Muscle layer of colon (tissue), 2 donors: ENCODE results near the gene ERI3.

Source experiments
- H3K27ac ChIP-seq: one replicate; pipeline ENCODE4 v1.7.0; 2013; ENCODE audit warnings: low read depth, mild to moderate bottlenecking, low read length, moderate library complexity
- H3K27me3 ChIP-seq, 2 donors: one replicate each; pipeline ENCODE4 v1.7.0; 2013; ENCODE audit warnings: low read length in 2 of 2, mild to moderate bottlenecking in 2 of 2; ENCODE audit not compliant: insufficient read depth in 2 of 2, control insufficient read depth in 1 of 2
- H3K36me3 ChIP-seq: one replicate; pipeline ENCODE4 v1.7.0; 2013; ENCODE audit warnings: mild to moderate bottlenecking, low read length; ENCODE audit not compliant: insufficient read depth
- H3K4me1 ChIP-seq: one replicate; pipeline ENCODE4 v1.7.0; 2013; ENCODE audit warnings: mild to moderate bottlenecking, low read length; ENCODE audit not compliant: insufficient read depth
- H3K4me3 ChIP-seq, 2 donors: one replicate each; pipeline ENCODE4 v1.7.0; 2013; ENCODE audit warnings: low read length in 2 of 2, low read depth in 1 of 2, mild to moderate bottlenecking in 1 of 2, moderate library complexity in 1 of 2
- H3K9ac ChIP-seq: one replicate; pipeline ENCODE4 v1.7.0; 2013; ENCODE audit warnings: low read length
- H3K9me3 ChIP-seq: one replicate; pipeline ENCODE4 v1.7.0; 2013; ENCODE audit warnings: mild to moderate bottlenecking, low read length
- donor health status: abdominal sarcoma.
- donor health status: Adenocarcinoma of cecum.

The ERI3 gene

GRCh38 chr1:44239961-44240371, 115.1 kb downstream of the ERI3 start:
- H3K9me3 ChIP-seq: no peaks in the 10 kb centered on the region
- H3K4me3 ChIP-seq: no peak overlapping the region
- peak overlapping the region; percentile 59 for H3K9ac ChIP-seq
- H3K27me3 ChIP-seq: no peaks in the 10 kb centered on the region
- H3K36me3 ChIP-seq: peaks cover 12% of the 10 kb centered on the region
- peak overlapping the region; percentile 86 for H3K27ac ChIP-seq
- H3K4me1 ChIP-seq: peaks cover 43% of the 10 kb centered on the region

- peak overlapping the region; percentile 86 for H3K27ac ChIP-seq
- peaks cover 43% of the 10 kb centered on the region for H3K4me1 ChIP-seq
- H3K9me3 ChIP-seq: no peaks in the 10 kb centered on the region
- peaks cover 12% of the 10 kb centered on the region for H3K36me3 ChIP-seq
- H3K4me3 ChIP-seq: no peak overlapping the region
- no peak overlapping the region for H3K9ac ChIP-seq
- H3K27me3 ChIP-seq: no peaks in the 10 kb centered on the region
Observed at GRCh38 chr1:44239331-44239960, 115.6 kb downstream of the ERI3 start.

GRCh38 chr1:44238660-44239059, 116.4 kb downstream of the ERI3 start:
- Histone ChIP-seq H3K4me3 (no peak overlapping the region), H3K9me3 (no peaks in the 10 kb centered on the region), H3K36me3 (peaks cover 7% of the 10 kb centered on the region), H3K4me1 (peaks cover 43% of the 10 kb centered on the region), H3K27me3 (no peaks in the 10 kb centered on the region), H3K27ac (peak overlapping the region; percentile 86), H3K9ac (peak overlapping the region; percentile 21)

DNA sequence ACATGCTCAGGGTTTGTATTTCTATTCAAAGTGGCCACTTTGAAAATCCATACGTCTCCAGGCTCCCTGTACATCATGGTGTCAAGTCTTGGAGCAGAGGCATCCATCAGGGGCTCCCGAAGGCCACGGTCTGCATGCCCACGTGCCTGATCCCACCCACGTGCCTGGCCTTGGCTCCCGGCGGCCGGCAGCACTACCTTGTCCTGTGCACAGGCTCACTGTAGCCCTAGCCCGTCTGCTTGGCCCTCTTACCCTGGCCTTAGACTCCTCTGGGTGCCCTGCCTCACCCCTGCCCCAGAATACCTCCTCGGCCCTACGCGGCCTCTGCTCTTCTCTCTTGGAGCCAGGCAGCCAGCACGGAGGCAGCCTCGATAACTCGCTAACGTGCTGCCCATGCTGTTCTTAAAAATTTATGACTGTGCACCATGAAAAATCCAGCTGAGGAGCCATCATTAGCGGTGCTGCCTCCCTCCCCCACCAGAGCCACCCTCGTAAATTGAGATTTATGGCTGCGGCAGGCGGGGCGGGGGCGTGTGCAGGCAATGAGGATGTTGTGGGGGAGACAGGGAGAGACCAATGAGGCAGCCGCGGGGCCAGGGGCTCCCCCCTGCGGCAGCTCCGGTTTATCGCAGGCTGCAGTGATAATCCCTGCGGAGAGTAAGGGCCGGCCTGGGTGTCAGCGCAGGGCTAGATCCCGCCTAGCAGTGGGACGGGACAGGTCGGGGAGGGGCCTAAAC, 117.2 kb downstream of the ERI3 start:
- peak overlapping the region; percentile 21 for H3K9ac ChIP-seq
- peak overlapping the region; percentile 86 for H3K27ac ChIP-seq
- peak overlapping the region in 1 of 2 donors; percentile 11 for H3K4me3 ChIP-seq
- no peaks in the 10 kb centered on the region for H3K27me3 ChIP-seq
- H3K9me3 ChIP-seq: no peaks in the 10 kb centered on the region
- peaks cover 43% of the 10 kb centered on the region for H3K4me1 ChIP-seq
- no peaks in the 10 kb centered on the region for H3K36me3 ChIP-seq

GRCh38 chr1:44236490-44237272, 118.4 kb downstream of the ERI3 start:
- H3K27ac ChIP-seq: no peak overlapping the region
- H3K4me3 ChIP-seq: no peak overlapping the region

DNA sequence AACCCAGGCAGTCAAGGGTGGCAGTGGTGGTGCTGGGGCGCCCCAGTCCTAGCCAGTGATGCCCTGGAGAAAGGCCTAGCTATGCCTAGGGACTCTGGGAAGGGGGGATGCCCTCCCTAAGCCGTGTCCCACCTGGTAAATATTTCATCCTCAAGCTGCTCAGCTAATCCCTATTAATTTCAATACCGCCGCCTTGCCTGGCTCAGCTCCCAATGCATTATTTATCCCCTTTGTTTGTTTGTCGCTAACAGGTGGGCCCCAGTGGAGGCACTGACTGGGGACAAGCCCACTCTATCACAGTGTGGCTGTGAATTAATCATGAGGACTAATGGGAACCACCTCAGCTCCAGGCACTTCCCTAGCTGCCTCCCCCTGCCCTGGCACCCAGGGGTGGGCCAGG, 119.2 kb downstream of the ERI3 start:
- H3K4me1 ChIP-seq: peaks cover 40% of the 10 kb centered on the region
- no peak overlapping the region for H3K4me3 ChIP-seq
- no peak overlapping the region for H3K9ac ChIP-seq

More at GRCh38 chr1:44236490-44237272, 118.4 kb downstream of the ERI3 start:
- Histone ChIP-seq H3K4me1 (peaks cover 43% of the 10 kb centered on the region), H3K9ac (no peak overlapping the region), H3K36me3 (peaks cover 2% of the 10 kb centered on the region), H3K9me3 (no peaks in the 10 kb centered on the region), H3K27me3 (no peaks in the 10 kb centered on the region)

GRCh38 chr1:44233593-44233992, 121.5 kb downstream of the ERI3 start:
- Histone ChIP-seq H3K9ac (no peak overlapping the region), H3K27ac (no peak overlapping the region), H3K4me3 (no peak overlapping the region), H3K27me3 (no peaks in the 10 kb centered on the region), H3K36me3 (peaks cover 6% of the 10 kb centered on the region), H3K4me1 (peaks cover 18% of the 10 kb centered on the region), H3K9me3 (no peaks in the 10 kb centered on the region)

More for the DNA sequence above, 119.2 kb downstream of the ERI3 start:
- Histone ChIP-seq H3K27me3 (no peaks in the 10 kb centered on the region), H3K27ac (no peak overlapping the region), H3K36me3 (peaks cover 6% of the 10 kb centered on the region), H3K9me3 (no peaks in the 10 kb centered on the region)

DNA sequence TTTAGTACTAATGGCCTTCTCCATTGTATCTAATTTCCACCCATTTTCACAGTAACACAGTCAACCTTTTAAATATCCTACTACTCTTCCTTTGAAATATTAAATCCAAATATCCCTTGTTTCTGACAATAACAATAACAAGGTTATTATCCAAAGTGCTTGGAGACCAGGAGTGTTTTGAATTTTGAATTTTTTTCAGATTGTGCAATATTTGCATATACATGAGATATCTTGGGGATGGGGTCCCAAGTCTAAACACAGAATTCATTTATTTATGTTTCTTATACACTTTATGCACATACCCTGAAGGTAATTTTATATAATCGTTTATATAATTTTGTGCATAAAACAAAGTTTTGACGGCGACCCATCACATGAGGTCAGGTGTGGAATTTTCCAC, 124.3 kb downstream of the ERI3 start:
- Histone ChIP-seq H3K36me3 (peaks cover 6% of the 10 kb centered on the region), H3K9me3 (no peaks in the 10 kb centered on the region), H3K4me3 (no peak overlapping the region), H3K9ac (no peak overlapping the region), H3K4me1 (no peaks in the 10 kb centered on the region), H3K27me3 (no peaks in the 10 kb centered on the region), H3K27ac (no peak overlapping the region)

DNA sequence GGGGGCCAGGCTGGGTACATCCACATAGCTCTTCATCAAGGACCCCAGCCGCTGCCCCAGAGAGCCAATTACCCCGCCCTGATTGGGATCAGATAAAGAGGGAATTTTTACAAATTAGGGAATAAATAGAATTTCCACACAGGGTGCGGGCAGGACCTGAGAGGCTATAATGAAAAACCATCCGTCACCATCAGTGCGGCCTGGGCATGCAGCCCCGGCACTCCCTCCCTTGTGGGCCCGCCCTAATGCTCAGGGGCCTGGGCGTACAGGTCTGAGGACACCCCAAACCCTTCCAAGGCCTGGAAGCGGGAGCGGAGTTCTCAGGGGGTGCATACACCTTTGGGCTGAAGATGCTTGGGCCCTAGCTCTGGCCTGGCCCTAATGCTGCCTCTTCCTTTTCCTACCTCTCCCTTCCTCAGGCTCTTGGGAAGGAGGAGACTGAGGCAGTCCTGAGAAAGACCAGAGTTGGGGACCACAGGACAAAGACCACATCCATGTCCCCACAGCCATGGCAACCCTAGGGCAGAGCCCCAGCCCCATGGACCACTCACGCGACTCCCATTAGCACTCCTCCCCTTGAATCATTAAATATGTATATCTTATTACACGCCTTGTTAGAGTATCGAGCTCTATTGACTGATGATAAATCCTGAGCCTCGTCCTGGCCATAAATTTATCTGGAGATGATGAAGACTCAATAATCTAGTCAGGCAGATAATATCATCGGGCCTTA, 125.5 kb downstream of the ERI3 start:
- Histone ChIP-seq H3K9me3 (no peaks in the 10 kb centered on the region), H3K27me3 (no peaks in the 10 kb centered on the region), H3K36me3 (peaks cover 6% of the 10 kb centered on the region), H3K4me1 (peaks cover 11% of the 10 kb centered on the region), H3K4me3 (no peak overlapping the region), H3K27ac (no peak overlapping the region), H3K9ac (no peak overlapping the region)

DNA sequence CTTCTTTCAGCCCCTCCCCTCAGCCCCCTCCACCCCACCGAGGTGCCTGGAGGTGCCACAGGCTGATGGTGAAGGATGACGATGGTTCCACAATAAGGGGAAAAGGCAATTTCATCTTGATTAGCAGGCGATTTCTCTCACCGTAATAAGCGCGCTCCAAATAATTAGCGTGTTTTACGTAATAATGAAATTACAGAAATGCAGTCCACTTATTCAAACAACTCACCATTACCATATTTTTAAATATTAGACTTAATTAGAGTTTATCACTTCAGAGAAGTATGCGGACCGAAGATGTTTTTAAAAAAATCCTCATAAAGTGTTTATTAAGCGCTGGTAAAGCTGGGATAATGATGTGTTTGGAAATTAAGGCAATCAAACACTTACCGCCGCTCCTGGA, 126.8 kb downstream of the ERI3 start:
- H3K27me3 ChIP-seq: no peaks in the 10 kb centered on the region
- H3K36me3 ChIP-seq: peaks cover 6% of the 10 kb centered on the region
- no peak overlapping the region for H3K4me3 ChIP-seq
- no peak overlapping the region for H3K9ac ChIP-seq
- no peaks in the 10 kb centered on the region for H3K9me3 ChIP-seq
- peaks cover 14% of the 10 kb centered on the region for H3K4me1 ChIP-seq
- H3K27ac ChIP-seq: no peak overlapping the region

DNA sequence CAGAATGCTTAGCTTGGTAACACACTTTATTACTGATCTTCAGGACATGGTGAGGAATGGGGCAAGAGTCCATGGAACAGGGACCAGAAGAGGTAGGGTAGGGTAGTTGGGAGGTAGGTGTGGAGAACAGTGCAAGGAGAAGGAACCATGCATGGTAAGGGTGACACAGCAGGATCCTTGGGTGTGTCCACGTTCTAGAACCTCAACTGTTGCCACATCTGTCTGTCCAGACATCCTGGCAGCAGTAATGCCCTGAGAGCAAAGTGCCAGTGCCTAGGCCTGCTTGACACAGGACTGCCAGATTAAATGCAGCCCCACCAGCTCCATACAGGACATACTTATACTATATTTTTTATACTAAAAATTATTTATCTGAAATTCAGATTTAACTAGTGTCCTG, 127.8 kb downstream of the ERI3 start:
- H3K27me3 ChIP-seq: no peaks in the 10 kb centered on the region
- H3K36me3 ChIP-seq: peaks cover 6% of the 10 kb centered on the region
- no peak overlapping the region for H3K9ac ChIP-seq
- no peak overlapping the region for H3K27ac ChIP-seq
- H3K9me3 ChIP-seq: no peaks in the 10 kb centered on the region
- no peak overlapping the region for H3K4me3 ChIP-seq
- H3K4me1 ChIP-seq: peaks cover 14% of the 10 kb centered on the region
